ENCODE measurements around the gene CCNG1.
A peak's percentile ranks its signal among the peaks of the same experiment; 100 is the strongest.
"Not testable (repeated sequence)": the region's sequence is repeated elsewhere in the genome, so short reads cannot be mapped to it uniquely, and the experiment has no call there.

Gene CCNG1, protein sequence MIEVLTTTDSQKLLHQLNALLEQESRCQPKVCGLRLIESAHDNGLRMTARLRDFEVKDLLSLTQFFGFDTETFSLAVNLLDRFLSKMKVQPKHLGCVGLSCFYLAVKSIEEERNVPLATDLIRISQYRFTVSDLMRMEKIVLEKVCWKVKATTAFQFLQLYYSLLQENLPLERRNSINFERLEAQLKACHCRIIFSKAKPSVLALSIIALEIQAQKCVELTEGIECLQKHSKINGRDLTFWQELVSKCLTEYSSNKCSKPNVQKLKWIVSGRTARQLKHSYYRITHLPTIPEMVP

DNA sequence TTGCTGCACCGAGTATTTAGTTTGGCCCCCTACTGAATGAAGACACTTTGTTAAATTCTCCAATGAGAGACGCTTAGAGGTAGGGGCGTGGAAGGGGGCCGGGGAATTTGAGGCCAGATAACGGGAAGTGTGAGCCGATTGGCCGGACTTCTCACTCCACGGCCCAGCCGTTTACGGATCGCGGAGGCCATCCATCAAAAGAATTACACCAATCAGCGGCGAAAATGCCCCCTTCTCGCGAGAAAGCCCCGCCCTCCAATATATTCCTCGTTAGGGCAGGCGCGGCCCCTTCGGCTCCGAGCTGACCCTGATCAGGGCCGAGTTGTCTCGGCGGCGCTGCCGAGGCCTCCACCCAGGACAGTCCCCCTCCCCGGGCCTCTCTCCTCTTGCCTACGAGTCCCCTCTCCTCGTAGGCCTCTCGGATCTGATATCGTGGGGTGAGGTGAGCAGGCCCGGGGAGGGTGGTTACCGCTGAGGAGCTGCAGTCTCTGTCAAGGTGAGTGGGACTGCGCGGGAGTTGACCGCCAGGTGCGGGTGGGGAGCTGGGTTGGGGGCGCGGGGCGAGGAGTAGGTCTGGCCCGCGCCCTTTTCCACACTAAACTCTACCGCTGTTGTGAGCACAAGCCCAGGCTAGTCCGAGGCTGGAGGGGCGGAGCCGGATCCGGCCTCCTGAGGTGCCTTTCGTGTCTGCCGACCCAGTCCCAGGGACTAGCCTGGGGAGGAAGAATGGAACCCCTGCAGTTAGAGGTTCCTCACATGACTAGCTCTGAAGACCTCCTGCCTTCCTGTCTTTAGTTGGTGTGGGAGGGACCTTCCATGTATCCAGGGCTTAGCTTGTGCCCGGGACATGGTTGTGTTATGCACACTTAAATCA, at the start of gene CCNG1:
TSS of gene CCNG1 (plus strand) at position 287 of the 874 bp plus-strand sequence. CDS start 1,662 bp downstream, outside the sequence.
- in situ Hi-C loops (cut with HindIII; ENCODE audit: low pct_ligation_motif_present, low pct_unique_long_range_greater_than_20kb, low sequenced_read_pairs), result no loop called here
- DNase-seq, result peak; percentile 96

DNA sequence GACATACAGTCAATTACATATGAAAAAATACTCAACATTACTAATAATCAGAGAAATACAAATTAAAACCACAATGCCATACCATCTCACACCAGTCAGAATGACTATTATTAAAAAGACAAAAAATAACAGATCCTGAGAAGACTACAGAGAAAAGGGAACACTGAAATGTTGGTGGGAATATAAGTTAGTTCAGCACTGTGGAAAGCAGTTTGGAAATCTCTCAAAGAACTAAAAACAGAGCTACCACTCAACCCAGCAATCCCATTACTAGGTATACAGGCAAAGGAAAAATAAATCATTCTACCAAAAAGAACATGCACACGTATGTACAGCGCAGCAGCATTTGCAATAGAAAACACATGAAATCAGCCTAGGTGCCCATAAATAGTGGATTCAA, 41.6 kb upstream of the CCNG1 start:
- no peak for DNase-seq
- in situ Hi-C loops (cut with HindIII; ENCODE audit: low pct_ligation_motif_present, low pct_unique_long_range_greater_than_20kb, low sequenced_read_pairs), result no loop called here

DNA sequence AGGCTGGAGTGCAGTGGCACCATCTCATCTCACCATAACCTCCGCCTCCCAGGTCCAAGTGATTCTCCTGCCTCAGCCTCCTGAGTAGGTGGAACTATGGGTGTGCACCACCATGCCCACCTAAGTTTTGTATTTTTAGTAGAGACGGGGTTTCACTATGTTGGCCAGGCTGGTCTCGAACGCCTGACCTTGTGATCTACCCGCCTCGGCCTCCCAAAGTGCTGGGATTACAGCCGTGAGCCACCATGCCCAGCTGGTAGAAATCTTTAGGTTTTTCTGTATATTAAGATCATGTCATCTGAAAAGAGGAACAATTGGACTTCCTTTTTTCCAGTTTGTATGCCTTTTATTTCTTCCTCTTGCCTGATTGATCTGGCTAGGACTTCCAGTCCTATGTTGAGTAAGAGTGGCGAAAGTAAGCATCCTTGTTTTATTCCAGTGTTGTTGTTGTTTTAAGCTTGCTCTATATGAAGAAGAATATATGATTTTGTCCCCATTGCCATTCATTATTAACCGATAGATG, 40.5 kb upstream of the CCNG1 start:
- DNase-seq; in situ Hi-C loops (cut with HindIII; ENCODE audit: low pct_ligation_motif_present, low pct_unique_long_range_greater_than_20kb, low sequenced_read_pairs): not testable (repeated sequence)

DNA sequence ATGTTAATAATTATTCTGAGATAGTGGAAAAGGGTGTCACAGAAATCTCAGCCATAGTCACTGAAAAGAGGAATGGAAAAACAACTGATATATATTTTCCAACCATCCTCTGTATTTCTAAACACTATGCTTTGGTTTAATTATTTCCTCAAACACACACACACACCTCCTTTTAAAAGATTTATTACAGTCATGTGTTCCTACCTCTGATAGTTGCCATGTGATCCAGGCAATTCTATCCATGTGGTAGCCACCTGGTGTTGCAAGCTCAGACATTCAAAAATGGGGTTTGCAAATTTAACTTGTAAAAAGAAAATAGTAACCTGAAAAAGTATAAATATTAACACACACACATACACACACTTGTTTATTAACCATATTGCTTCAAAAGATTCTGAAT, 40.0 kb upstream of the CCNG1 start:
- in situ Hi-C loops (cut with HindIII; ENCODE audit: low pct_ligation_motif_present, low pct_unique_long_range_greater_than_20kb, low sequenced_read_pairs), result no loop called here
- no peak for DNase-seq

DNA sequence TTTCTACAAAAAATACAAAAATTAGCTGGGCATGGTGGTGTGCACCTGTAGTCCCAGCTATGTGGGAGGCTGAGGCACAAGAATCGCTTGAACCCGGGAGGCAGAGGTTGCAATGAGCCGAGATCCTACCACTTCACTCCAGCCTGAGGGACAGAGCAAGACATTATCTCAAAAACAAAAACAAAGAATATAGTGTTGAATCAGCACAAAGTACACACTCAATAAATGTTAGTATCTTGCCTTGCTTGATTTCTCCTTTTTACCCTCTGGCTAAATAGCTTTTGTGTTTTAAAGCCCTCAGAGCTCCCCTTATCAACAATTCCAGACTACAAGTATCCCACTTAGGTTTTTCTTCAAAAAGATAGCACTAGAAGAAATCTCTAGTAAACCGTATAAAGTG, 37.5 kb upstream of the CCNG1 start:
- in situ Hi-C loops (cut with HindIII; ENCODE audit: low pct_ligation_motif_present, low pct_unique_long_range_greater_than_20kb, low sequenced_read_pairs), result no loop called here
- no peak for DNase-seq

DNA sequence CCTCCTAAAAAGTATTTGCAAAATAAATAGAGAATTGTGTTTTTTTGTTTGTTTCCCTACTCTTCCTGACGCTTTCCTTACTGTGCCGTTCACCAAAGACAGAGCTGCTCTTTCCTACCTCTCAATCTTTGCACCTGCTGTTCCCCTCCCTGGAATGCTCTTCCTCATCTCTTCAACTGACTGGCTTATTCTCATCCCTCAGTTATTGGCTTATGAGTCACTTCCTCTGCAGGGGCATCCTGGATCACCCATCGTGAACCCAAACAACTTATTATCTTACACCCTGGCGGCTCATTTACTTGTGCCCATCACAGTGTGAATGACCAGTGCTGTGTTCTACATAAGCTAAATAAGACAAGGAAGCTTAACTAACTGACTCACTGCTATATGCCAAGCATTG, 36.1 kb upstream of the CCNG1 start:
- no peak for DNase-seq
- in situ Hi-C loops (cut with HindIII; ENCODE audit: low pct_ligation_motif_present, low pct_unique_long_range_greater_than_20kb, low sequenced_read_pairs), result no loop called here

DNA sequence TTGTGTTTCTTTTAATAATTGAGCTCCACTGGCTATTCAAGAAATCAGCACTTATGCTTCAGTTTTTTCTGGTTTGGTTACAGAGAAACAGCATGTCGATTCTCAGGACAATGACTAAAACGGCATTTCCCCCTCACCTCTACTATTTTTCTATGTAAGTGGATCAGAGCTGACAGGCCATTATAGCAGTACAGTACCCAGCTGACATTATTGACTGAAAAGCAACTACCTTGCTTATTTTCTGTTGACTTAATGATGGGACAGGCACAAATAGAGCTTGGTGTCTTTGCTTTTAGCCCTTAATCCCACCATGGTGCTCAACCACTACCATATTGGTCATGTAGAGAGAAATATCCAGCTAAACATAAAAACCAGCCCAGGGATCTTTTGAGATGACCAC, 35.4 kb upstream of the CCNG1 start:
- in situ Hi-C loops (cut with HindIII; ENCODE audit: low pct_ligation_motif_present, low pct_unique_long_range_greater_than_20kb, low sequenced_read_pairs), result no loop called here
- no peak for DNase-seq

DNA sequence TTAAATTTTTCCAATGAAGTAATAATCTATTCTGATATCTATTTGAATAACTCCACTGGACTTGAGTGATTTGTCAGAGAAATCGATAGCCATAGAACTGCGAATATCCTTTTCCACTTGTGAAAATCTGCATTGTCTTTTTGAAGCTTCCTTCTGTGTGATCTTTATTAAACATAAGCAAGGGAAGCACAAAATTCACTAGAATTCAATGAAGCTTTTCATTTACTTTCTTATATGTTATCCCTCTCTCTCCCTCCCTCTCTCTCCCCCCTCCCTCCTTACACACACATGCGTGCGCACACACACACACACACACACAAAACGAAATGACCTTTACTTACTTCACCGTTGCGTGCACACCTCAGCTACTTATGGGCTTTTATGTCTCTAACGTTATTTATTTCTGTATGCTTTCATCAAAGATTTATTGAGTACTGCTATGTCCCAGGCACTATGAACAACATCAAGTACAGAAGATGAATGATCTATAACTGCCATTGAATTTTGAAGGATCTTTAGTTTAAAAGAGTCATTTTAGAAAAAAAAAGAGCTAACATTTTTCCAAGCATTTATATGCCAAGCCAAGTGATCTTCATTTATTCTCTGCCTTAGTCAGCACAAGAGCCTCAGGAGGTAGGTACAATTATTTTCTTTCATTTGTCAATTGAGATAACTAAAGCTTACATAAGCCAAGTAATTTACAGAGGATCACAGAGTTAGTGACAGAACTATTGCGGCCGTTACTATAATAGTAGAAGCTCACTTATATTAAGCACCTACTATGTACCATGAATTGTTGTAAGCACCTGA, 32.8 kb upstream of the CCNG1 start:
- DNase-seq, result no peak
- in situ Hi-C loops (cut with HindIII; ENCODE audit: low pct_ligation_motif_present, low pct_unique_long_range_greater_than_20kb, low sequenced_read_pairs), result no loop called here

DNA sequence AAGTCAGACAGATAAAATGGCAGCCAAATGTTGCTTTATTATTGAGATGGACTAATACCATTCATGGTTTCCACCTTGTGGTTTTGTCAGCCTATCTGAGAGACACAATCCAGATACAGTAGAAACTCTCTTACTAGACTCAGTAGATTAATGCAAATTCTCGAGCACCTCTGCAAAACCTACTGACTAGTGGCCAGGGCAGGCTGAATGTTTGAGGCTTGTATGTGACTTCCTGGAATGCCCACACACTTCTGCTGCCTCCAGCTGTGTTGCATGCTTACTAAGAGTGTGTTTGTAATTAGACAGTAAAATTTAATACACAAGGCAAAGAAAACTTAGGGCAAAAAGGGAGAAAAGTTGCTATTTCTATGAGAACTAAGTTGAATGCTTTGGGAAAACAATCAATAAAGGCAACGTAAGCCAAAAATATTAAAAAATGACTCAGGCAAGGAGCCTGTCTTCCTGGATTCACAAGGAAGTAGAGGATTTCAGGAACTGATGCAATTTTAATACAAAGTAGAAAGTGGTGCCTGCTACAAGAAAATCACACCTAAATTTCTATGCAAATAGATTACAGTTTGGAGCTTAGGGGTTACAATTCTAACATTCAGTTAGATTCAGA, 30.2 kb upstream of the CCNG1 start:
- in situ Hi-C loops (cut with HindIII; ENCODE audit: low pct_ligation_motif_present, low pct_unique_long_range_greater_than_20kb, low sequenced_read_pairs), result no loop called here
- no peak for DNase-seq

DNA sequence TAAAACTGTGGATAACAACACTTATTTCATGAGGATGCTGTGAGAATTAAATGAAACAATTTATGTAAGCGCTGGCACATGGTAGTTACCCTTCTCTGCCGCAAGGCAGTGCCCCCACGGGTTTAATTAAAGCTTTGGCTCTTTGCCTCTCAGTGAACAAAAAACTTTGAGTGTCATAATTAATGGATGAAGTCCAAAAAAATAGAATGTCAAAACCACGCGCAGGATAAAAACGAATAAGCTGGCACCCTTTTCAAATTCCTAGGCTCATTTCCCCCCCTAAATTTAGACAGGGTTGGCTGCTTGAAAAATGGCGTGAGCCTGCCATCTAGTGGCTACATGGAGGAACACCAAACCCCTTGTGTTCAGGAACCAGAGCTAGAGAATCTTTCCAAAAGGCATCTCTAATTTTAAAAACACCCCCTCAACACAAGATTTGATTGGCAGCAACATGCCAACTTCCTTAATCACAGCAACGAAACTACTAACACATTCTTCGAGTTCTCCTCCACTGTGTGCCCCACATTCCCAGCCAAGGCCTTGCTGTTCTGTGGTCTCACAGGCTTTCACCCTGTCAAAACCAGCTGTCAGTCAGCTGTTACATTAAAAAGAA, 29.0 kb upstream of the CCNG1 start:
- in situ Hi-C loops (cut with HindIII; ENCODE audit: low pct_ligation_motif_present, low pct_unique_long_range_greater_than_20kb, low sequenced_read_pairs), result no loop called here
- peak; percentile 47 for DNase-seq

DNA sequence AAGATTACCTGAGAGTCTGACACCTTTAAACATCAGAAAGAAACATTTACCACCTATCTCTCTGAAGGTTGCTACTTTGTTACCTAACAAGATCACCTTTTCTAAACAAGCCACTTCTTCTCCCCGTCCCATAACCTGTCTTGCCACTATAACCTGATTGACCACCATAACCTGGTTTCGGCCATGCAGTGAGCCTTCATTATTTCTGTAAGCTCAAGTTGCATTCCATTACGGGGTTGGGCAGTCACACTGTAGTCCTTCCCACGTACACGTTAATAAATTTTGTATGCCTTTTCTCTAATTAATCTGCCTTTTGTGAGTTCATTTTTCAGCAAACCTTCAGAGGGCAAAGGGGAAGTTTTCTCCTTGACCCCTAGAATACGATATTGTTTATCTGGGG, 28.0 kb upstream of the CCNG1 start:
- no peak for DNase-seq

DNA sequence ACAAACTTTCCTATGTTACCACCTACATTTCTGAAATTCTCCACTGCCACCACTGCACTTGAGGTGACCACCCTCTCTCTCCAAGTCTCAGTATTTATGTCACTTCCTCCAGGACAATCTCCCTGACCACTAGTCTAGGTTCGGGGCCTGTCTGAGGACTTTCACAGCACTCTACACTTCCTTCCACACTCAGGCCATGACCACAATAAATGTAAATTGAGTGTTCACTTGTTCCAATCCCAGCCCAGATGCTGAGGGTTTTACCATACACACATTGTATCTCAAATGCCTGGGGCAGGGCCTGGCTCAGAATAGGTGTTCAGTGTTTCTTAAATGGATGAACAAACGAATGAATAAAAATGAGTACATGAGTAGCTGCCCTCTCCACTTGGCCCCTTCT, 26.9 kb upstream of the CCNG1 start:
- DNase-seq, result no peak
- in situ Hi-C loops (cut with HindIII; ENCODE audit: low pct_ligation_motif_present, low pct_unique_long_range_greater_than_20kb, low sequenced_read_pairs), result no loop called here

More for the DNA sequence above, 28.0 kb upstream of the CCNG1 start:
- in situ Hi-C loops (cut with HindIII; ENCODE audit: low pct_ligation_motif_present, low pct_unique_long_range_greater_than_20kb, low sequenced_read_pairs), result no loop called here

DNA sequence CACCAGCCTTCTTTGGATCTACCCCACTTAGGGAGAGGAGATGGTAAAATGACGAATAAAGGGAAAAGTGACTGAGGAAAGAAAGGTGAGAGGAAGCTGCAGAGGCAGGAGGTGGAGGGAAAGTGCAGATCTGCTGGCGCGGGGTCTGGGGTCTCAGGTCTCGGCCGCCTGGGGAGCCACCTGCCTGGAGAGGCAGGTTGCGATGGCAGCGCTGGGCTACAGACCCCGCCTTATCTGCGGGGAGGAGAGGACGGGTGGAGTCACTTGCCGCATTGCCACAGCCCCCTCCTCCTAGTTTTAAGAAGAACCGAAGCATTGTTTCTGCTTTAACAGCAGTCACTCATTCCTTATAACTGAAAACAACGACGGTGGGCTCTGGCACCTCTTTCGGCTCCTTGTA, 21.7 kb upstream of the CCNG1 start:
- DNase-seq; in situ Hi-C loops (cut with HindIII; ENCODE audit: low pct_ligation_motif_present, low pct_unique_long_range_greater_than_20kb, low sequenced_read_pairs): not testable (repeated sequence)

DNA sequence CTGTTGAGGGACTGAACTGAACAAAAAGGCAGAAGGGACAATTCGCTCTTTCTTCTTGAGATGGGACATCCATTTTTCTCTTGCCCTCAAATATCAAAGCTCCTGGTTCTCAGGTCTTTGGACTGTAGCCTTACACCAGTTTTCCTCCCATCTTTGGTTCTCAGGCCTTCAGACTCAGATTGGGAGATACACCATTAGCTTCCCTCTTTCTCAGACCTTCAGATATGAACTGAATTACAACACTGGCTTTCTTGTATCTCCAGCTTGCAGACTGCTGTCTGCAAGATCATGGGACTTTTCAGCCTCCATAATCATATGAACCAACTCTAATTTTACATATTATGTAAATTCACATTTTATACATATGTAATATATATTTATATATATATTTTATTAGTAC, 12.6 kb upstream of the CCNG1 start:
- in situ Hi-C loops (cut with HindIII; ENCODE audit: low pct_ligation_motif_present, low pct_unique_long_range_greater_than_20kb, low sequenced_read_pairs), result no loop called here
- no peak for DNase-seq

DNA sequence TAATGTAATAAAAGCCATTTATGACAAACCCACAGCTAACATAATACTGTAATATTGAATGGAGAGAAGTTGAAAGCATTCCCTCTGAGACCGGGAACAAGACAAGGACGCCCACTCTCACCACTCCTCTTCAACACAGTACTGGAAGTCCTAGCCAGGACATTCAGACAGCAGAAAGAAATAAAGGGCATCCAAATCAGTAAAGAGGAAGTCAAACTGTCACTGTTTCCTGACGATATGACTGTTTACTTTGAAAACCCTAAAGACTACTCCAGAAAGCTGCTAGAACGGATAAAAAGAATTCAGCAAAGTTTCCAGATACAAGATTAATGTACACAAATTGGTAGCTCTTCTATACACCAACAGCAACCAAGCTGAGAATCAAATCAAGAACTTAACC, 11.3 kb upstream of the CCNG1 start:
- in situ Hi-C loops (cut with HindIII; ENCODE audit: low pct_ligation_motif_present, low pct_unique_long_range_greater_than_20kb, low sequenced_read_pairs), result not testable (repeated sequence)

DNA sequence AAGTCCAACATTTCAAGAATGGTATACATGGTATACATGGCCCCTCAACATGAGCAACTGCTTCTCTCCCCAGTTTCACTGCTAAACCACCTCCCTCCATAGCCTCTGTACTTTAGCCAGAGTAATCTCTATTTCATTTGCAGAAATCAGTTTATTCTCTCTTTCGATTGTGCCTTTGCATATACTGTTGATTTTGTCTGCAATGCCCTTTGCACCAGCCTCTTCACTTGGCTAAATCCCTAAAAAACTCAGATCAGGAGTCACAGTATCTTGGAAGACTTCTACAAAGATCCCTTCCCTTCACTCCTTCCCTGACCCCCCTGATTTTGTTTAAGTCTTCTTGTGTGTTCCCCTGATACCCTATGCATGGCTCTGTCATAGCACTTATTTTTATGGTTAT, 4.9 kb upstream of the CCNG1 start:
- in situ Hi-C loops (cut with HindIII; ENCODE audit: low pct_ligation_motif_present, low pct_unique_long_range_greater_than_20kb, low sequenced_read_pairs), result no loop called here
- DNase-seq, result no peak

More for the DNA sequence above, 11.3 kb upstream of the CCNG1 start:
- not testable (repeated sequence) for DNase-seq

DNA sequence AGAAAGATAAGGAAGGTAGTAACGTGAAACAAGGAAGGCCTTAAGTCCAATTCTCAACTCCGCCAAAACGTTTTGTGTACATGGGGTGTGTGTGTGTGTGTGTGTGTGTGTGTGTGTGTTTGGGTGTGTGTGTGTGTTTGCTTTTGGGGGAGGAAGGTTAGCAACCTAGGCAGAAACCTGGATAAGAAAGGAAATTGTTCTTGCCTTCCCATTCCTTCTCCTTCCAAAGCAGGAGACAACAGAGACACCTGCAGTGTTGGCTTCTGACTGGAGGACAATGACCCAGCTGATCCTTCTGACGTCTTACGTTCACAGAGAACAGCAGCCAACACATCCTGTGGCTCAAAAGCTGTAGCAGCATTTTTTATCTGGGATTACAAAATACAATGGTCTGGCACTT, 4.1 kb upstream of the CCNG1 start:
- no peak for DNase-seq
- in situ Hi-C loops (cut with HindIII; ENCODE audit: low pct_ligation_motif_present, low pct_unique_long_range_greater_than_20kb, low sequenced_read_pairs), result no loop called here

DNA sequence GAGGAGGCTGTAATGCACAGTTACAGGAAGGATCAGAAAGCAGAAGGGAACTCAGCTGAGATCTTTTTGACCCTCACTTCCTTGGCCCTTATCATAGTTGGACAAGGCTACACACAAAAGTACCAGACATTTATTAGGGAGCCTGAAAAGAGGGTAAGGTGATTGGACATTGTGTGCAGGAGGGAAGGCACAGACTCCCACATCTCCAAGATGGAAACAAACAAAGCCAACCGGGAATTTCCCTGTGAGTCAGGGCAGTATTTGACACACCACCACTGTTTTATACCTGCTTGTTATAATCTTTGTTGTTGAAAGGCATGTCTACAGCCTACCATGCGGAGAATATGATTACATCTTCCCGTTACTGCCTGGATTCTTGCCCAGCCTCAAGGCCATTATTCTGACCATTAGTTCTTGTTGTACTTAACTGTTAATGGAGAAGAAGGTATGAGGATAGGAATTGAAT, 3.0 kb upstream of the CCNG1 start:
- in situ Hi-C loops (cut with HindIII; ENCODE audit: low pct_ligation_motif_present, low pct_unique_long_range_greater_than_20kb, low sequenced_read_pairs), result no loop called here
- DNase-seq, result peak; percentile 19

All from ACHN (cell line).